K562 (cell line): ENCODE data around the gene TCIRG1. TPM values are rescaled to one million over a fixed set of nuclear protein-coding genes. Genes with fewer than 3 reads are reported as not detected.

ENCODE experiments used
- ARNT ChIP-seq, 2 experiments: fragments of 450-650 bp; IDR thresholded peaks; 2 replicates each; pipeline ENCODE4 v1.6.1; 2016; ENCODE audit warnings: mild to moderate bottlenecking in 1 of 2
- FUS ChIP-seq: fragments of 200-400 bp; formaldehyde crosslinking; optimal IDR thresholded peaks from 2 replicates; pipeline ENCODE3; 2017; ENCODE audit warnings: low read depth, low read length
- KDM1A ChIP-seq, 2 experiments: fragments of 450-650 bp; IDR thresholded peaks; 2 replicates each; pipeline ENCODE4 v1.6.1; 2016; ENCODE audit warnings: mild to moderate bottlenecking in 2 of 2
- POLR3G ChIP-seq: IDR thresholded peaks from 2 replicates; pipeline ENCODE4 v1.6.1; 2011; ENCODE audit not compliant: insufficient read length, insufficient replicate concordance; ENCODE audit errors: extremely low read depth
- RFX5 ChIP-seq: IDR thresholded peaks from 2 replicates; pipeline ENCODE4 v1.6.1; 2011; ENCODE audit warnings: low read depth, mild to moderate bottlenecking, improper control_type of control experiment, low read length
- TAL1 ChIP-seq: fragments of 450-650 bp; IDR thresholded peaks from 2 replicates; pipeline ENCODE4 v1.6.1; 2016; ENCODE audit warnings: mild to moderate bottlenecking
- ZNF143 ChIP-seq: sonication (generic); formaldehyde crosslinking; IDR thresholded peaks from 2 replicates; pipeline ENCODE4 v1.9.0; 2022; ENCODE audit warnings: mild to moderate bottlenecking, missing genetic modification reagents
- ZNF384 ChIP-seq: IDR thresholded peaks from 2 replicates; pipeline ENCODE4 v1.6.1; 2012; ENCODE audit warnings: low read depth, low read length, improper control_type of control experiment
- ZNF766 ChIP-seq: fragments of 200-800 bp; sonication (Bioruptor generic); conservative IDR thresholded peaks from 2 replicates; pipeline ENCODE4 v1.6.1; 2016; ENCODE audit warnings: missing genetic modification characterization, missing compliant biosample characterization
- polyA plus RNA-seq, 8 experiments: library from polyadenylated mRNA; depleted of rRNA in 4 of 8; stranded (reverse) in 5 of 8; unstranded in 3 of 8; fragments of >200 nt; fragmentation: Nextera tagmentation in 2 of 8; fragmentation: Illumina TruSeq in 1 of 8; extraction: Ambion mirVana in 2 of 8; extraction: Trizol in 1 of 8; gene quantifications; 2 replicates each; pipeline versions ENCODE4 v1.2.1 to v1.2.3, GENCODE V29; 2011 to 2014; ENCODE audit warnings: inconsistent platforms in 1 of 8, missing spikeins in 1 of 8
- total RNA-seq, 7 experiments: library from RNA; depleted of rRNA in 6 of 7; stranded (reverse); fragments of >200 nt in 6 of 7; fragmentation: Illumina TruSeq in 2 of 7; extraction: Trizol in 2 of 7; gene quantifications; 2 replicates each; pipeline versions ENCODE4 v1.2.1 to v1.2.3, GENCODE V29; 2011 to 2021; ENCODE audit warnings: low replicate concordance in 1 of 7
- TF ChIP-seq, protein P1 (sequence below): fragments of 450-650 bp; IDR thresholded peaks from 2 replicates; pipeline ENCODE4 v1.6.1; 2016; ENCODE audit warnings: antibody characterized with exemption
- TF ChIP-seq, protein P2 (sequence below): fragments of 200-800 bp; sonication (Bioruptor generic); IDR thresholded peaks from 2 replicates; pipeline ENCODE4 v1.6.1; 2017; ENCODE audit warnings: missing genetic modification characterization, missing compliant biosample characterization
- TF ChIP-seq, protein P3 (sequence below): fragments of 250-450 bp; sonication (Bioruptor Pico); IDR thresholded peaks from 2 replicates; pipeline ENCODE4 v1.5.1; 2021; ENCODE audit warnings: mild to moderate bottlenecking
- TF ChIP-seq, protein P4 (sequence below), 2 experiments: fragments of 450-650 bp; IDR thresholded peaks; 2 replicates each; pipeline ENCODE4 v1.6.1; 2016; ENCODE audit warnings: mild to moderate bottlenecking in 2 of 2, borderline replicate concordance in 1 of 2, low read depth in 1 of 2, moderate library complexity in 1 of 2

The TCIRG1 gene
- total and polyA plus RNA-seq, 9 of the 15 experiments (the other 6 are each of a cell fraction or from before 2014, with no cell fraction given), result 0.49 to 143 (median 24.4) TPM

DNA sequence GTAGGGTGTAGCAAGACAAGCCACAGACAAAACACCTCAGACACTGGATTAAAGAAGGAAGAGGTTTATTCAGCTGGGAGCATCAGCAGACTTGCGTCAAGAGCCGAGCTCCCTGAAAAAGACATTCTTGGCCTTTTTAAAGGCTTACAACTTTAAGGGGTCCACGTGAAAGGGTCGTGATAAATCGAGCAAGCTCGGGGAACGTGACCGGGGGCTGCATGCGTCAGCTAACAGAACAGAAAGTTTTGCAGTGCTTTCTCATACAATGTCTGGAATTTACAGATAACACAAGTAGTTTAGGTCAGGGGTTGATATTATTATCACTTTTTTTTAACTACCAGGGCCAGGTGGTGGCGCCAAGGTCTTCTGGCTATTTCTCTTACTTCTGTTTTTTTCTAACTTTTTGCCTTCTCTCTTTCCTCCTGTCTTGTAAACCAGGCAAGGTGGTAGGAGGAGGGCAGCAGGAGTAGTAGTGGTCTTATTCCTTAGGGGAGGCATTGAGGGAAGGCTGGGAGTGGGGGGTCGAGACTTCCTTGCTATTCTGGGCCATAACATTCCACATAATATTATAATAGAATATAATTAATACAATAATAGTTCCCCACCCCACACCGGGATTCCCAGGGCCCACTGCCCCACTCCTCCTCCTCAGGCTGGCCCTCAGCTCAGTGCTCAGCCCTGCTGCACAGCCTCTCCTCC, 29.3 kb upstream of the TCIRG1 start (continued):
- TF ChIP-seq, protein P1, sequence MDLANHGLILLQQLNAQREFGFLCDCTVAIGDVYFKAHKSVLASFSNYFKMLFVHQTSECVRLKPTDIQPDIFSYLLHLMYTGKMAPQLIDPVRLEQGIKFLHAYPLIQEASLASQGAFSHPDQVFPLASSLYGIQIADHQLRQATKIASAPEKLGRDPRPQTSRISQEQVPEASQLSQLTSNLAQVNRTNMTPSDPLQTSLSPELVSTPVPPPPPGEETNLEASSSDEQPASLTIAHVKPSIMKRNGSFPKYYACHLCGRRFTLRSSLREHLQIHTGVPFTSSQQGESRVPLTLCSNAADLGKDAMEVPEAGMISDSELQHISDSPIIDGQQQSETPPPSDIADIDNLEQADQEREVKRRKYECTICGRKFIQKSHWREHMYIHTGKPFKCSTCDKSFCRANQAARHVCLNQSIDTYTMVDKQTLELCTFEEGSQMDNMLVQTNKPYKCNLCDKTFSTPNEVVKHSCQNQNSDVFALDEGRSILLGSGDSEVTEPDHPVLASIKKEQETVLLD, result peak; percentile 13; the same call in 1 of the 2 replicates
- TF ChIP-seq RFX5, result no peak
- TF ChIP-seq, protein P2, sequence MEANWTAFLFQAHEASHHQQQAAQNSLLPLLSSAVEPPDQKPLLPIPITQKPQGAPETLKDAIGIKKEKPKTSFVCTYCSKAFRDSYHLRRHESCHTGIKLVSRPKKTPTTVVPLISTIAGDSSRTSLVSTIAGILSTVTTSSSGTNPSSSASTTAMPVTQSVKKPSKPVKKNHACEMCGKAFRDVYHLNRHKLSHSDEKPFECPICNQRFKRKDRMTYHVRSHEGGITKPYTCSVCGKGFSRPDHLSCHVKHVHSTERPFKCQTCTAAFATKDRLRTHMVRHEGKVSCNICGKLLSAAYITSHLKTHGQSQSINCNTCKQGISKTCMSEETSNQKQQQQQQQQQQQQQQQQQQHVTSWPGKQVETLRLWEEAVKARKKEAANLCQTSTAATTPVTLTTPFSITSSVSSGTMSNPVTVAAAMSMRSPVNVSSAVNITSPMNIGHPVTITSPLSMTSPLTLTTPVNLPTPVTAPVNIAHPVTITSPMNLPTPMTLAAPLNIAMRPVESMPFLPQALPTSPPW (CRISPR knock-in tag), result peak; percentile 51
- TF ChIP-seq POLR3G, result no peak
- TF ChIP-seq ARNT (IDR thresholded peaks at IDR 0.05), result peak; percentile 65 to 81; a peak in 3 of 4 replicates
- TF ChIP-seq, protein P3, sequence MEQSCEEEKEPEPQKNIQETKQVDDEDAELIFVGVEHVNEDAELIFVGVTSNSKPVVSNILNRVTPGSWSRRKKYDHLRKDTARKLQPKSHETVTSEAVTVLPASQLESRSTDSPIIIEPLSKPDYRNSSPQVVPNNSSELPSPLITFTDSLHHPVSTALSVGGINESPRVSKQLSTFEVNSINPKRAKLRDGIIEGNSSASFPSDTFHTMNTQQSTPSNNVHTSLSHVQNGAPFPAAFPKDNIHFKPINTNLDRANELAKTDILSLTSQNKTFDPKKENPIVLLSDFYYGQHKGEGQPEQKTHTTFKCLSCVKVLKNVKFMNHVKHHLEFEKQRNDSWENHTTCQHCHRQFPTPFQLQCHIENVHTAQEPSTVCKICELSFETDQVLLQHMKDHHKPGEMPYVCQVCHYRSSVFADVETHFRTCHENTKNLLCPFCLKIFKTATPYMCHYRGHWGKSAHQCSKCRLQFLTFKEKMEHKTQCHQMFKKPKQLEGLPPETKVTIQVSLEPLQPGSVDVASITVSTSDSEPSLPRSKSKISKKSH (CRISPR knock-in tag), result no peak
- peak; percentile 64; the same call in 1 of the 2 replicates for TF ChIP-seq ZNF766
- peak; percentile 94 for TF ChIP-seq KDM1A (IDR thresholded peaks at IDR 0.05)
- TF ChIP-seq FUS, result no peak
- TF ChIP-seq, protein P4, sequence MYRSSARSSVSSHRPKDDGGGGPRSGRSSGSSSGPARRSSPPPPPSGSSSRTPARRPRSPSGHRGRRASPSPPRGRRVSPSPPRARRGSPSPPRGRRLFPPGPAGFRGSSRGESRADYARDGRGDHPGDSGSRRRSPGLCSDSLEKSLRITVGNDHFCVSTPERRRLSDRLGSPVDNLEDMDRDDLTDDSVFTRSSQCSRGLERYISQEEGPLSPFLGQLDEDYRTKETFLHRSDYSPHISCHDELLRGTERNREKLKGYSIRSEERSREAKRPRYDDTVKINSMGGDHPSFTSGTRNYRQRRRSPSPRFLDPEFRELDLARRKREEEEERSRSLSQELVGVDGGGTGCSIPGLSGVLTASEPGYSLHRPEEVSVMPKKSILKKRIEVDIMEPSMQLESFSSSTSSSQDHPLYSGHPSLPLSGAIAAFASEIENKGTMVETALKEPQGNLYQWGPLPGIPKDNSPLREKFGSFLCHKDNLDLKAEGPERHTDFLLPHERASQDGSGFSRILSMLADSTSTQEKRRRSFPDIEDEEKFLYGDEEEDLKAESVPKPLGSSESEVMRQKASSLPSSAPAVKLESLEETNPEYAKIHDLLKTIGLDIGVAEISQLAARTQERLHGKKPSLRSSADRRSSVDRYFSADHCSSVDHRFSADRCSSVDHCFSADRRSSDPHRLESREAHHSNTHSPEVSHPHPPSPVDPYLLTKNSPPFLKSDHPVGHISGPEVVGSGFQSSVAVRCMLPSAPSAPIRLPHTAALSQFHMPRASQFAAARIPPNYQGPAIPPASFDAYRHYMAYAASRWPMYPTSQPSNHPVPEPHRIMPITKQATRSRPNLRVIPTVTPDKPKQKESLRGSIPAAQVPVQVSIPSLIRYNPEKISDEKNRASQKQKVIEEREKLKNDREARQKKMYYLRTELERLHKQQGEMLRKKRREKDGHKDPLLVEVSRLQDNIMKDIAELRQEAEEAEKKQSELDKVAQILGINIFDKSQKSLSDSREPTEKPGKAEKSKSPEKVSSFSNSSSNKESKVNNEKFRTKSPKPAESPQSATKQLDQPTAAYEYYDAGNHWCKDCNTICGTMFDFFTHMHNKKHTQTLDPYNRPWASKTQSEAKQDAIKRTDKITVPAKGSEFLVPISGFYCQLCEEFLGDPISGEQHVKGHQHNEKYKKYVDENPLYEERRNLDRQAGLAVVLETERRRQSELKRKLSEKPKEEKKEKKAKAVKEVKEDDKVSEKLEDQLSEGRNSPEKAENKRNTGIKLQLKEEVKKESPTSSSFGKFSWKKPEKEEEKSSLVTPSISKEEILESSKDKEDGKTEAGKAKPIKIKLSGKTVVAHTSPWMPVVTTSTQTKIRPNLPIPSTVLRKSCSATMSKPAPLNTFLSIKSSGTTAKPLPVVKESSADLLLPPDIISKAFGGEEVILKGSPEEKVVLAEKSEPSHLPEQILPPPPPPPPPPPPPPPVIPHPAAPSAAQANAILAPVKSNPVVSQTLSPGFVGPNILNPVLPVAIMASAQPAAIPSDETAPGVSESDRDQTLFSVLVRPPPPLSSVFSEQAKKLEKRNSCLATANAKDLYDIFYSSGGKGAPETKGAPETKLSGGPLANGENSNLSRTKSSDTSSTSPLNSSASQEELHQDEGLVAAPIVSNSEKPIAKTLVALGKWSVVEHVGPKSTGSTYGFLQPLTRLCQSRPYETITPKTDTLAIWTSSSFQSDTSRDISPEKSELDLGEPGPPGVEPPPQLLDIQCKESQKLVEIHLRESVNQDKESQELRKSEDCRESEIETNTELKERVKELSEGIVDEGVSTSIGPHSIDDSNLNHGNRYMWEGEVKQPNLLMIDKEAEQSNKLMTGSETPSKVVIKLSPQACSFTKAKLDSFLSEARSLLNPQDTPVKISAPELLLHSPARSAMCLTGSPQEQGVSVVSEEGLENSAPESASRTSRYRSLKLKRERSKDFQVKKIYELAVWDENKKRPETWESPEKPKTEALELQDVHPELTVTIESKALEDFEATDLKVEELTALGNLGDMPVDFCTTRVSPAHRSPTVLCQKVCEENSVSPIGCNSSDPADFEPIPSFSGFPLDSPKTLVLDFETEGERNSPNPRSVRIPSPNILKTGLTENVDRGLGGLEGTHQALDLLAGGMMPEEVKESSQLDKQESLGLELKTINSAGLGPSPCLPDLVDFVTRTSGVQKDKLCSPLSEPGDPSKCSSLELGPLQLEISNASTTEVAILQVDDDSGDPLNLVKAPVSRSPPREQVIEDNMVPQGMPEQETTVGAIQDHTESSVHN (IDR thresholded peaks at IDR 0.05; ENCODE audit: borderline replicate concordance in 1 of 2, low read depth in 1 of 2), result 0 out of 4 replicates have a peak, but pooled peaks of 1 of the 2 experiments have one; percentile 24
- TF ChIP-seq ZNF384, result peak; percentile 93
- no peak for TF ChIP-seq ZNF143 (CRISPR knock-in tag)
- TF ChIP-seq TAL1, result peak; percentile 83
